Measurements from ENCODE around the gene CTNNA2.

The CTNNA2 gene

DNA sequence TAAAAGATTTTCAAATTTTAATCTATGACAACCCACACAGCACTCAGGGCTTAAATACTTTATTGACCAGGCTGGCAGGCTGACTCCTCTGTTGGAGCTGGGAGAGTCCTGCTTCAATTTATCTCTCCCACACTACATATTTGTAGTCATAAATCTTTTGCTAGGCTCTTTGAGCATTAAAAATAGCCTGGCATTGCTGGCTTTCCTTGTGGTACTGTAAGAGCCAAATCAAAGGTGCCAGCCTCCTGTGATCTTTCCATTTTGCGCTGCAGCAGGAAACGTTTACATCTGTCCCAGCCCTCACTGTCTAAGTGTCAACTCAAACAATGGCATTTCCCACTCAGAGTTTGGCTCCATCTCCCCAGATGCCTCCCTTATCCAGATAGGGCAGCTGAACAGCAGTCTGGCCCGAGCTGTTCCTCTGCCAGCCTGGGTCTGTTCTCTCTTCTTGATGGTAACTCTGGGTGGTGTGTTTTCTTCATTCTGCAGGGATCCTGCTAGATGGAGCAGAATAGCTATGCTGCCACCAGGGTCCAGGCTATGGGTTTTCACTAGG, 729.6 kb downstream of the CTNNA2 start:
- DNase-seq (ENCODE audit: low read depth): no peak
- no peak overlapping the region for H3K4me3 ChIP-seq (ENCODE audit: low read depth, low read length)
- TF ChIP-seq, protein P1, sequence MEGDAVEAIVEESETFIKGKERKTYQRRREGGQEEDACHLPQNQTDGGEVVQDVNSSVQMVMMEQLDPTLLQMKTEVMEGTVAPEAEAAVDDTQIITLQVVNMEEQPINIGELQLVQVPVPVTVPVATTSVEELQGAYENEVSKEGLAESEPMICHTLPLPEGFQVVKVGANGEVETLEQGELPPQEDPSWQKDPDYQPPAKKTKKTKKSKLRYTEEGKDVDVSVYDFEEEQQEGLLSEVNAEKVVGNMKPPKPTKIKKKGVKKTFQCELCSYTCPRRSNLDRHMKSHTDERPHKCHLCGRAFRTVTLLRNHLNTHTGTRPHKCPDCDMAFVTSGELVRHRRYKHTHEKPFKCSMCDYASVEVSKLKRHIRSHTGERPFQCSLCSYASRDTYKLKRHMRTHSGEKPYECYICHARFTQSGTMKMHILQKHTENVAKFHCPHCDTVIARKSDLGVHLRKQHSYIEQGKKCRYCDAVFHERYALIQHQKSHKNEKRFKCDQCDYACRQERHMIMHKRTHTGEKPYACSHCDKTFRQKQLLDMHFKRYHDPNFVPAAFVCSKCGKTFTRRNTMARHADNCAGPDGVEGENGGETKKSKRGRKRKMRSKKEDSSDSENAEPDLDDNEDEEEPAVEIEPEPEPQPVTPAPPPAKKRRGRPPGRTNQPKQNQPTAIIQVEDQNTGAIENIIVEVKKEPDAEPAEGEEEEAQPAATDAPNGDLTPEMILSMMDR (IDR thresholded peaks at IDR 0.05; ENCODE audit: insufficient read depth, low read depth, low read length, missing control alignments): no peak

DNA sequence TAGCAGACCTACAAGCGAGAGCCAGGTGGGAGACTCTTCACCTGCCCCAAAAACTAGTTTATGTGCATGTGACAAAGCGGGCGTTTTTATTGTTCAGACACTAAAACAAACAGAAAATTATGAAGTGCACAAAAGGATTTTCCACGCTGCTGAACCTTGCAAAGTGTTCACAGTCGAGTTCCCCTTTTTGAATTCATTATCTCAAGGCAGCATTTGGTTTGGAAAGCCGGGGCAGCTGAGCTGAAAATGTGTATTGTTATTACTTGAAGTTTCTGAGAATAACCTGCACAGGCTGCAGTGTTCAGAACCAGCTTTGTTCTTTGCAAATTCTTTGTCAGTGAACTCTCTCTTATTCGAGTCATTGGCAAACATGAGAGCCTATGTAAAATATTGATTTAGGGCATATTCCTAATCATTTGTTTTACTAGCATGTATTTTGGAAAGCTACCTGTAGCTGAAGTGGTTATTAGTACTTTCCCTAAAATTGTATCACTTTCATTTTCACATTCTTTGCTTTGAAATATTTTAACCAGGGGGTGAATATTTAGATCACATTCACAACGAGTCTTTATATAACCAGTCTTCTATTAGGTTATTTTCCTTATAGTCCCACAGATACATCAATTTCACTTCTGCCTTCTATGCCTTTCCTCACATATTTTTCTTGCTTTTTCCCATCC, 732.2 kb downstream of the CTNNA2 start:
- TF ChIP-seq, protein P1 (IDR thresholded peaks at IDR 0.05; ENCODE audit: insufficient read depth, low read depth, low read length, missing control alignments): no peak
- no peak for DNase-seq (ENCODE audit: low read depth)
- H3K4me3 ChIP-seq (ENCODE audit: low read depth, low read length): no peak overlapping the region

DNA sequence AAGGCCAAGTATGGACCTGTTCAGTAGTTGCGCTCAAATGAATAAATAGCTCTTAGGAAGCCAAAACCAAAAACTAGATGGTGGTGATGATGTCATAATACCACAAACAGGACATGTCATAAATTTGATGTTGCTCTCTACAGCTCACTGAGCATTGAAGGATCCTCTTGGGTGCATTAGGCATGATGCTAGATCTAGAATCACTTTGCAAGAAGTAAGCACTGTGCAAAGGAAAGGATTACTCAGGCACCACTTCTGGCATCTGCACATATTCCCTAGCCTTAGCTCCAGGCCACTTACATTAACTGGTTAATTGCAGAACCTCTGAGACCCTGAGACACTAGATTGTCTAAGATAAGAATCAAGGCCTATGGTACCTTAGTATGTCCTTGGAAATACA, 733.7 kb downstream of the CTNNA2 start:
- TF ChIP-seq, protein P1 (IDR thresholded peaks at IDR 0.05; ENCODE audit: insufficient read depth, low read depth, low read length, missing control alignments): no peak
- H3K4me3 ChIP-seq (ENCODE audit: low read depth, low read length): no peak overlapping the region
- no peak for DNase-seq (ENCODE audit: low read depth)

DNA sequence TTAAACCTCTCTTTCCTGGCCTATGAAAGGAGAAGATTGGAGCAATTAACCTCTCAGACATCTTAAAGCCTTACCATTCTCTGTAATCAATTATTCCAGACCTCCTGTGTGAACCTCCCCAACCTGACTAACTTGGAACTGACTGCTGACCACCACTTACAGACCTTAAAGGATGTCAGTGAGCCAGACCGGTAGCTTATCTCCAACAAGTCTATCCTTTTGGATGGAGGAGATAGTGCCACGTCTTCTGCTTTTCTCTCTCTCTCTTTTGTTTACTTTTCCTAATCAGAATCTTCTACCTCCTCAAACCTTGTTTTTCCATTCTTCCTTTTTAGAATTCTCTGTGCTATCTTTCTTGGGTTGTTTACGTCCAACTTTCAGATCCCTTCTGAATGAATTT, 734.5 kb downstream of the CTNNA2 start:
- DNase-seq (ENCODE audit: low read depth): no peak
- H3K4me3 ChIP-seq (ENCODE audit: low read depth, low read length): no peak overlapping the region
- TF ChIP-seq, protein P1 (IDR thresholded peaks at IDR 0.05; ENCODE audit: insufficient read depth, low read depth, low read length, missing control alignments): no peak

DNA sequence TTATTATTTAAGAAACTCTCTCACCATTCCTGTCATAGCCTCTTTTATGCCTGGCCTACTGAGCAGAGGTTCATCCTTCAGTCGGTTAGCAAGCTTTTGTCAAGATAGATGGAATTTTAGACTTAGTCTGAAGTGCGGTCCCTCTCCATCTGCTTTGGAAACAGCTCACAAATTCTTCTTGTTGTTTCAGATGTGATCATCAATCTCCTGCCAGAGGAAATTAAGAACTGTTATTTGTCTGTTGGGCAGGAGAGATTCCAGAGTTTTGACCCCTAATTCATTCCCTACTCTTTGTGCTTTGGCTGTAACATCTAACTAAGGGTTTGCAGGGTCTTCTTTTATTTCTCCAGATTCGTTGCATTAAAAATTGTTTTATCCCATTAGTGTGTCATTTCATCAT, 735.3 kb downstream of the CTNNA2 start:
- TF ChIP-seq, protein P1 (IDR thresholded peaks at IDR 0.05; ENCODE audit: insufficient read depth, low read depth, low read length, missing control alignments): no peak
- H3K4me3 ChIP-seq (ENCODE audit: low read depth, low read length): no peak overlapping the region
- DNase-seq (ENCODE audit: low read depth): no peak

DNA sequence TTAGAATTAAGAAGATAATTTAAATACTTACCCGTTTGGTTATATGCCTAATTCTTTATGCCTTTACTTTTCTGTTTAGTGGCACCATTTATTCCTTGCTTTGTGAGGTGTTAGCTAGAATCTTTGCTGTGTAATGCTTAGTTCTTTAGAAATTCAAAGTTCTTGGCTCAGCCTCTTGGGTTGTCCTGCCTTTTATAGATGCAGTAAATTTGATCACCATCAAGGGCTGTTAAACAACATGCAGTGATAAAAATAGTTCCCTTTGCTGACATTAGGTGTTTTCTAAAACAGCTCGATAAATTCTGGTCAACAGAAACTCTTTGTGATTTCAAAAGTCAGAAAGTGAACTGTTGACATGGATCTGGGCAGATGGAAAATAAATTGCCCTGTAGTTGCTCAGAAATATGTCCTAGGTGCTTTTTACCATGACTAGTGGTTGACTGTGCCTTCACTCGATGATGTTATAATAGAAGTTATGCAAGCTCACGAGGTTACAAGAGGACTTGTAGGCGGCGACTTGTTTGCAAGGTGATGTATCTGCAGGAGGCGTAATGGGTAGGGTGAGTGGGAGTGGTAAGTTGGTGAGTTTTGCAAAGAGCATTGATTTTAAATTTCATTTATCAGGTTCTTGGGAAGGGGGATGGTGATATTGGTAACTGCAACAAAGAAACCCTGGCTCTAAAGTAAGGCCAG, 739.6 kb downstream of the CTNNA2 start:
- no peak overlapping the region for H3K4me3 ChIP-seq (ENCODE audit: low read depth, low read length)
- no peak for DNase-seq (ENCODE audit: low read depth)
- TF ChIP-seq, protein P1 (IDR thresholded peaks at IDR 0.05; ENCODE audit: insufficient read depth, low read depth, low read length, missing control alignments): no peak
